Liver (tissue), 3 donors: Measurements from ENCODE around the gene COL1A2.

Source experiments
- CTCF ChIP-seq: fragments of 150-350 bp; IDR thresholded peaks from 2 replicates; pipeline ENCODE4 v1.5.1; 2017; ENCODE audit warnings: improper control_type of control experiment, low read depth, low read length; ENCODE audit not compliant: missing input control
- HNF4G ChIP-seq: IDR thresholded peaks from 2 replicates; pipeline ENCODE4 v1.6.1; 2016; ENCODE audit warnings: antibody characterized with exemption
- MAX ChIP-seq: IDR thresholded peaks from 2 replicates; pipeline ENCODE4 v1.6.1; 2016; ENCODE audit warnings: antibody characterized with exemption
- YY1 ChIP-seq: IDR thresholded peaks from 2 replicates; pipeline ENCODE4 v1.6.1; 2016; ENCODE audit warnings: antibody characterized with exemption, mild to moderate bottlenecking
- donor health status: healthy.
- donor health status: healthy.

- no peak for TF ChIP-seq YY1
- no peak for TF ChIP-seq CTCF
- TF ChIP-seq HNF4G = no peak
- TF ChIP-seq MAX = no peak
Observed at GRCh38 chr7:94444813-94445212, 50.1 kb downstream of the COL1A2 start.
